Endothelial cell of umbilical vein (primary cell): ENCODE measurements around the gene COBLL1. TPM values are rescaled to one million over a fixed set of nuclear protein-coding genes. Genes with fewer than 3 reads are reported as not detected.

Experiments used
- BruUV-seq: library from RNA; stranded (reverse); fragments of 400-500 nt; replicated peaks from 2 replicates; lab custom pipeline; 2021; lab: Mats Ljungman, UMichigan
- CTCF ChIA-PET: fragments of 300-600, 350-600 bp; sonication (Branson Sonifier 250); formaldehyde crosslinking; loops from one replicate; lab custom pipeline; 2021; ENCODE audit warnings: antibody characterized with exemption, inconsistent platforms; lab: Charles Lee
- POLR2A ChIA-PET: fragments of 300-600, 350-600 bp; sonication (Branson Sonifier 250); formaldehyde crosslinking; loops from one replicate; lab custom pipeline; 2021; ENCODE audit warnings: antibody characterized with exemption, inconsistent platforms; lab: Charles Lee
- DNase-seq: peaks from one replicate; pipeline ENCODE4 v3.0.0-alpha.2; 2011; ENCODE audit warnings: low read depth, low spot score
- FAIRE-seq: peaks from 2 replicates; lab custom pipeline; 2011; peaks lifted over from hg19 to GRCh38; lab: Jason Lieb, UNC
- H2AFZ ChIP-seq: 2 replicates; pipeline ENCODE4 v1.6.0; 2012; ENCODE audit warnings: low read depth, low read length, control low read depth, inconsistent platforms
- H3K27ac ChIP-seq: 2 replicates; pipeline ENCODE4 v1.5.1; 2011; ENCODE audit warnings: low read depth, mild to moderate bottlenecking, control low read depth, low read length, moderate library complexity; ENCODE audit not compliant: insufficient read depth
- H3K27me3 ChIP-seq, 2 experiments: 2 replicates each; pipeline versions ENCODE4 v1.6.0 to v1.6.1; 2011; ENCODE audit warnings: low read length in 2 of 2, mixed read lengths in 1 of 2; ENCODE audit not compliant: control insufficient read depth in 2 of 2, insufficient read depth in 2 of 2
- H3K36me3 ChIP-seq, 2 experiments: 2 replicates in 1 of 2; 3 replicates in 1 of 2; pipeline ENCODE4 v1.5.1; 2011; ENCODE audit warnings: low read length in 2 of 2, mild to moderate bottlenecking in 1 of 2, moderate library complexity in 1 of 2; ENCODE audit not compliant: control insufficient read depth in 2 of 2, insufficient read depth in 2 of 2; ENCODE audit errors: extremely low read depth in 1 of 2
- H3K4me1 ChIP-seq: 3 replicates; pipeline ENCODE4 v1.5.1; 2011; ENCODE audit warnings: mild to moderate bottlenecking, low read length; ENCODE audit not compliant: control insufficient read depth, insufficient read depth; ENCODE audit errors: extremely low read depth
- H3K4me2 ChIP-seq: 2 replicates; pipeline ENCODE4 v1.6.1; 2011; ENCODE audit warnings: low read length, control low read depth, mixed read lengths; ENCODE audit not compliant: insufficient read depth
- H3K4me3 ChIP-seq, 3 experiments: fragments of 200-600 bp in 1 of 3; sonication (generic), shearing (Covaris generic) in 1 of 3; replicated peaks in 1 of 3; 2 replicates each; pipeline ENCODE4 v1.5.1; 2011 to 2016; ENCODE audit warnings: control low read depth in 3 of 3, low read length in 3 of 3, mild to moderate bottlenecking in 2 of 3, inconsistent platforms in 1 of 3, low read depth in 1 of 3, moderate library complexity in 1 of 3; ENCODE audit not compliant: insufficient read depth in 1 of 3
- H3K79me2 ChIP-seq: 2 replicates; pipeline ENCODE4 v1.6.0; 2012; ENCODE audit warnings: low read length, inconsistent platforms; ENCODE audit not compliant: control insufficient read depth, insufficient read depth
- H3K9ac ChIP-seq: replicated peaks from 2 replicates; pipeline ENCODE3; 2011; ENCODE audit warnings: low read length, control low read depth; ENCODE audit not compliant: insufficient read depth; ENCODE audit errors: extremely low read depth
- H3K9me1 ChIP-seq: replicated peaks from 3 replicates; pipeline ENCODE4 v1.6.0; 2011; ENCODE audit warnings: mild to moderate bottlenecking, low read length; ENCODE audit not compliant: control insufficient read depth, insufficient read depth; ENCODE audit errors: extremely low read depth
- H3K9me3 ChIP-seq: replicated peaks from 2 replicates; pipeline ENCODE4 v1.5.1; 2012; ENCODE audit warnings: low read length, inconsistent platforms; ENCODE audit not compliant: control insufficient read depth, insufficient read depth
- H4K20me1 ChIP-seq: replicated peaks from 2 replicates; pipeline ENCODE3; 2011; ENCODE audit warnings: mild to moderate bottlenecking, low read length; ENCODE audit not compliant: control insufficient read depth, insufficient read depth; ENCODE audit errors: extremely low read depth
- EZH2 ChIP-seq: IDR thresholded peaks from 2 replicates; pipeline ENCODE4 v1.6.1; 2012; ENCODE audit warnings: borderline replicate concordance, low read depth, mild to moderate bottlenecking, moderate library complexity, low read length, inconsistent platforms; ENCODE audit not compliant: severe bottlenecking
- FOS ChIP-seq: IDR thresholded peaks from 2 replicates; pipeline ENCODE4 v1.6.1; 2011; ENCODE audit warnings: mild to moderate bottlenecking, low read length, moderate library complexity, borderline replicate concordance; ENCODE audit not compliant: insufficient read depth
- GATA2 ChIP-seq: IDR thresholded peaks from 2 replicates; pipeline ENCODE4 v1.7.0; 2011; ENCODE audit warnings: low read depth, mild to moderate bottlenecking, moderate library complexity, mixed read lengths, low read length; ENCODE audit not compliant: insufficient read length, insufficient read depth
- JUN ChIP-seq: IDR thresholded peaks from 2 replicates; pipeline ENCODE4 v1.6.1; 2011; ENCODE audit warnings: borderline replicate concordance, low read depth; ENCODE audit not compliant: insufficient read length, insufficient read depth
- MYC ChIP-seq: IDR thresholded peaks from one replicate; pipeline ENCODE4 v1.6.1; 2011; ENCODE audit warnings: mild to moderate bottlenecking, low read depth, low read length
- POLR2A ChIP-seq: IDR thresholded peaks from 2 replicates; pipeline ENCODE4 v1.6.1; 2012; ENCODE audit warnings: low read depth, mild to moderate bottlenecking, control low read depth, low read length
- POLR2AphosphoS5 ChIP-seq: IDR thresholded peaks from 2 replicates; pipeline ENCODE4 v1.6.1; 2012; ENCODE audit warnings: low read depth, mild to moderate bottlenecking, control low read depth, low read length, moderate library complexity; ENCODE audit not compliant: insufficient read depth
- dilution Hi-C: fragments of 300-500 bp; cut with MboI; formaldehyde crosslinking; loops from one replicate; pipeline ENCODE4 v1.15.0; 2019; ENCODE audit warnings: low sequenced_read_pairs; ENCODE audit not compliant: extremely low pct_ligation_motif_present
- intact Hi-C: fragments of 100-400 bp; cut with micrococcal nuclease; formaldehyde crosslinking; loops from one replicate; pipeline ENCODE4 v1.10.0; 2022
- polyA plus RNA-seq, 4 experiments: library from polyadenylated mRNA; depleted of rRNA in 3 of 4; stranded (reverse) in 3 of 4; unstranded in 1 of 4; fragments of >200 nt; gene quantifications; 2 replicates each; pipeline versions ENCODE4 v1.2.1 to v1.2.3, GENCODE V29; 2011 to 2012; ENCODE audit warnings: missing spikeins in 1 of 4
- total RNA-seq: library from RNA; stranded (reverse); gene quantifications from 2 replicates; pipeline ENCODE4 v1.2.3, GENCODE V29; 2021
- TF ChIP-seq, protein P1 (sequence below), 2 donors: IDR thresholded peaks; 1 replicate in 1 of 2; 2 replicates in 1 of 2; pipeline ENCODE4 v1.5.1; 2011; ENCODE audit warnings: low read length in 2 of 2, mild to moderate bottlenecking in 2 of 2, moderate library complexity in 2 of 2, control low read depth in 1 of 2, inconsistent platforms in 1 of 2, low read depth in 1 of 2; ENCODE audit not compliant: insufficient read depth in 1 of 2; ENCODE audit errors: extremely low read depth in 1 of 2

The COBLL1 gene
- total and polyA plus RNA-seq, 2 donors (not counting 3 experiments of a cell fraction or from before 2014, with no cell fraction given): 9.1 to 38.4 TPM

DNA sequence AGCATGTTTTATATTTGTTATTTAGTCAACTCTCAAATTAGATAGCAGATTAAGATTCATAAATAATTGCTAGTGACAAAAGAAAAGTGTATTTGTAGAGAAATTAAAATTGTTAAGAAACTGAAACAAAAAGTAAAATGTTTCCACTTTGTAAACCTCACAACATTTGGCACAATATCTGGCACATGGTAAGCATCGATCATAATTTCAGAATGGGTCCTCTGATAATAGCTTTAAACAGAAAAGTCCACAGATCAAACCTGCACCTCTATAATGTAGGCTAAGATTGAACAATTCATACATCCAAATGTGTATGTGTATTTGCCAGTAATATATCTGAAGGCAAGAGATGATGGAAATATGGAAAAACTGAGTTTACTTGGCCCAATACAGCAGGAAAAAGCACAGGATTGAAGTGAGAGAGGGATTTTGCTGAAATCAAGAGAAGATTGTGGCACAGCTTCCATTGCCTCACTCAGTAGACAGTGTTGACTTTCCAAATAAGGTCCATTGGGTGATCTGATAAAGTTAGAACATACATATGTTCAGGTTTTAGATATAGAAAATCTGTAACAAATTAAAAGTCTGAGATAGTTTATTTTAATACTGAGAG lies 39.4 kb downstream of the COBLL1 start:
- ChIA-PET CTCF (interaction anchor here (0.9 to 1.4 kb wide), 4 partner anchors 11 to 111 kb away, joined by 3 to 5 read pairs (median 4); partner anchors contain the start of gene COBLL1), POLR2A (no interaction called here)
- DNase-seq (peak; percentile 49), FAIRE-seq (no peak)
- H3K4me2 ChIP-seq: no peak overlapping the region
- H2AFZ ChIP-seq: no peak overlapping the region
- intact Hi-C loops: no loop called here
- no peak overlapping the region for H3K4me3 ChIP-seq
- H3K9me3 ChIP-seq: no peaks in the 10 kb centered on the region
- BruUV-seq: no TSS peak
- dilution Hi-C loops: no loop called here
- no peak overlapping the region for H3K9ac ChIP-seq
- H3K79me2 ChIP-seq: no peaks in the 10 kb centered on the region
- H3K27me3 ChIP-seq: no peaks in the 10 kb centered on the region
- H4K20me1 ChIP-seq: no peaks in the 10 kb centered on the region
- no peaks in the 10 kb centered on the region for H3K4me1 ChIP-seq
- TF ChIP-seq, protein P1, sequence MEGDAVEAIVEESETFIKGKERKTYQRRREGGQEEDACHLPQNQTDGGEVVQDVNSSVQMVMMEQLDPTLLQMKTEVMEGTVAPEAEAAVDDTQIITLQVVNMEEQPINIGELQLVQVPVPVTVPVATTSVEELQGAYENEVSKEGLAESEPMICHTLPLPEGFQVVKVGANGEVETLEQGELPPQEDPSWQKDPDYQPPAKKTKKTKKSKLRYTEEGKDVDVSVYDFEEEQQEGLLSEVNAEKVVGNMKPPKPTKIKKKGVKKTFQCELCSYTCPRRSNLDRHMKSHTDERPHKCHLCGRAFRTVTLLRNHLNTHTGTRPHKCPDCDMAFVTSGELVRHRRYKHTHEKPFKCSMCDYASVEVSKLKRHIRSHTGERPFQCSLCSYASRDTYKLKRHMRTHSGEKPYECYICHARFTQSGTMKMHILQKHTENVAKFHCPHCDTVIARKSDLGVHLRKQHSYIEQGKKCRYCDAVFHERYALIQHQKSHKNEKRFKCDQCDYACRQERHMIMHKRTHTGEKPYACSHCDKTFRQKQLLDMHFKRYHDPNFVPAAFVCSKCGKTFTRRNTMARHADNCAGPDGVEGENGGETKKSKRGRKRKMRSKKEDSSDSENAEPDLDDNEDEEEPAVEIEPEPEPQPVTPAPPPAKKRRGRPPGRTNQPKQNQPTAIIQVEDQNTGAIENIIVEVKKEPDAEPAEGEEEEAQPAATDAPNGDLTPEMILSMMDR (IDR thresholded peaks at IDR 0.05; ENCODE audit: extremely low read depth in 1 of 2, insufficient read depth in 1 of 2, low read depth in 1 of 2, low read length in 2 of 2): no peak
- no peak for TF ChIP-seq POLR2AphosphoS5
- TF ChIP-seq JUN: no peak
- TF ChIP-seq MYC: no peak
- no peak for TF ChIP-seq POLR2A
- TF ChIP-seq EZH2: no peak
- no peak for TF ChIP-seq GATA2
- no peak for TF ChIP-seq FOS
- no peak overlapping the region for H3K27ac ChIP-seq
- no peaks in the 10 kb centered on the region for H3K36me3 ChIP-seq
- H3K9me1 ChIP-seq: no peaks in the 10 kb centered on the region
